NT2/D1 (cell line): ENCODE measurements around the gene CSF3R.

Experiments used
- DNase-seq: peaks from one replicate; pipeline ENCODE4 v3.0.0-alpha.2; 2011; ENCODE audit warnings: low read depth, low spot score
- H3K27me3 ChIP-seq: 2 replicates; pipeline ENCODE4 v1.6.0; 2011; ENCODE audit warnings: mild to moderate bottlenecking; ENCODE audit not compliant: insufficient read length, insufficient read depth
- H3K36me3 ChIP-seq: 2 replicates; pipeline ENCODE4 v1.6.1; 2011; ENCODE audit warnings: mild to moderate bottlenecking, low read length, mixed read lengths; ENCODE audit not compliant: insufficient read depth, insufficient read length
- H3K4me1 ChIP-seq: 2 replicates; pipeline ENCODE4 v1.5.1; 2011; ENCODE audit not compliant: insufficient read depth, insufficient read length
- H3K4me3 ChIP-seq: 2 replicates; pipeline ENCODE4 v1.5.1; 2011; ENCODE audit warnings: low read depth; ENCODE audit not compliant: insufficient read length
- H3K9ac ChIP-seq: 2 replicates; pipeline ENCODE4 v1.6.0; 2011; ENCODE audit warnings: low read depth; ENCODE audit not compliant: insufficient read length
- H3K9me3 ChIP-seq: 2 replicates; pipeline ENCODE4 v1.5.1; 2011; ENCODE audit warnings: mild to moderate bottlenecking, low read length; ENCODE audit not compliant: insufficient read depth
- SUZ12 ChIP-seq: IDR thresholded peaks from 2 replicates; pipeline ENCODE4 v1.6.1; 2011; ENCODE audit not compliant: insufficient read length, insufficient read depth; ENCODE audit errors: extremely low read depth
- YY1 ChIP-seq: IDR thresholded peaks from 2 replicates; pipeline ENCODE4 v1.6.1; 2011; ENCODE audit not compliant: insufficient read length, insufficient read depth
- ZNF274 ChIP-seq: IDR thresholded peaks from 2 replicates; pipeline ENCODE4 v1.6.1; 2011; ENCODE audit warnings: mild to moderate bottlenecking, low read depth, low read length

Gene CSF3R

DNA sequence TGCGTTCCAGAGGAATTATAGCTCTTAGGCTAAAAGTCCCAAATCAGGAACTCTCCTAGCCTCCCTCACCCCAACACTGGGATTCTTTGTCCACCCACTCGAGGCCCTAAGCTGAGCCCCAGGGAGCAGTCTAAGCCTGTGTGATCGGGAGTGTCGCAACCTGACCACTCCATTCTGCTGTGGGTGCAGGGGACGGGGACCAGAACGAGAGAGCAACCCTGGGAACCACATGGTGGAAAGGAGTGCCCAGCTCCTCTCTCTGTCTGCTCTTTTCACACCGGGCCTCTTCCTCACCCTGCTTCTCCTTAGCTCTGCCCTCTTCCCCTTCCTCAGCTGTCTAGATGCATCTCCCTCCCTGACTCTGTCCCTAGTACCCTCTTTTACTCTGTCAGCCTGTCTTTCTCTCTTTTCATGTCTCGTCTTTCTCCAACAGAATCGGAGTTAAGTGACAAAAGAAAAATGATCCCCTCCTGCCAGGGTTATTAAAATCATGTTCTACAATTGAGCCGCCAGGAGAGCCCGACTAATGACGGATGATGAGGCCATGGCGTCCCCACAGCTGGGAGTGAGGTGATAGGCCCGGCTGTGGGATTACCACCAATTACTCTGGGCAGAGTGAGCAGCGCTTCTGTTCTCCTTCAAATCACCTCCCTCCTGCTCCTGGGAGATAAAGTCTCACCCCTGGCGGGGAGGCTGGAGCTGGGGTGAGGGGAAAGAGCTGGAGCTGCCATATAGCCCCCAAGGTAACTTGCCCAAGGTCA lies 34.5 kb upstream of the CSF3R start:
- peaks cover 2% of the 10 kb centered on the region for H3K27me3 ChIP-seq
- H3K4me1 ChIP-seq = peaks cover 24% of the 10 kb centered on the region
- no peaks in the 10 kb centered on the region for H3K36me3 ChIP-seq
- H3K4me3 ChIP-seq = no peak overlapping the region
- no peaks in the 10 kb centered on the region for H3K9me3 ChIP-seq
- no peak for DNase-seq
- H3K9ac ChIP-seq = peak overlapping the region; percentile 57
- TF ChIP-seq ZNF274 (no peak), YY1 (no peak), SUZ12 (no peak)

DNA sequence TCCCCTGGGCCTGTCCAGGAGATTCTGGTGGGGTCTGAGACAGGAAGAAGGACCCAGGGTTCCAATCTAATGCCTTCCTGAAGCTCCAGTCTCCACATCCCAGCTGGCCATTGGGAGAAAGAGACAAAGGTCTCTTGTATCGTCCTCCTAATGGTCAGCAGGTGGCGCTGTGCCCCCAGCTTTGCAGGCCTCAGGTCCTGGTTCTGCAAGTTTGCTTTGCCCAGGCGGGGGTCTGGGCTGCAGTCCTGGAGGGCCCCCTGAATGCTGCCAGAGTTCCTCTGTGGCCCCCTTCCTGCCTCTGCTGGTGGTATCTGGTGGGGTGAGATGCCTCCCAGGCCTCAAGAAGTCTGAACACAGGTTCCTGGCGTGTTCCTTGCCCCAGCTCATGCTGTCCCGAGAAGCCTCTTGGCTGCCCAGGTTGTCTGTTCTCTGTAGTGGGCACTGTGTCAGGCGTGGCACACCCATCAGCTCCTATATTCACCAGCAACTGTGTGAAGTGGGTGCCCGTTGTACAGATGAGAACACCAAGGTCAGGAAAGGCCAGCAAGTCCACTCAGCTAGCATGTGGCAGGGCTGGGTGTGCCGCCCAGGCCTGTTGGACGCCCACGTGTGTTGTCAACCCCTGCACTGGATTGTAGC lies 33.8 kb upstream of the CSF3R start:
- Histone ChIP-seq H3K4me1 (peaks cover 24% of the 10 kb centered on the region), H3K9me3 (no peaks in the 10 kb centered on the region), H3K4me3 (no peak overlapping the region), H3K9ac (peak overlapping the region; percentile 57), H3K27me3 (no peaks in the 10 kb centered on the region), H3K36me3 (no peaks in the 10 kb centered on the region)
- peak; percentile 76 for DNase-seq
- TF ChIP-seq SUZ12 (no peak), ZNF274 (no peak), YY1 (no peak)

DNA sequence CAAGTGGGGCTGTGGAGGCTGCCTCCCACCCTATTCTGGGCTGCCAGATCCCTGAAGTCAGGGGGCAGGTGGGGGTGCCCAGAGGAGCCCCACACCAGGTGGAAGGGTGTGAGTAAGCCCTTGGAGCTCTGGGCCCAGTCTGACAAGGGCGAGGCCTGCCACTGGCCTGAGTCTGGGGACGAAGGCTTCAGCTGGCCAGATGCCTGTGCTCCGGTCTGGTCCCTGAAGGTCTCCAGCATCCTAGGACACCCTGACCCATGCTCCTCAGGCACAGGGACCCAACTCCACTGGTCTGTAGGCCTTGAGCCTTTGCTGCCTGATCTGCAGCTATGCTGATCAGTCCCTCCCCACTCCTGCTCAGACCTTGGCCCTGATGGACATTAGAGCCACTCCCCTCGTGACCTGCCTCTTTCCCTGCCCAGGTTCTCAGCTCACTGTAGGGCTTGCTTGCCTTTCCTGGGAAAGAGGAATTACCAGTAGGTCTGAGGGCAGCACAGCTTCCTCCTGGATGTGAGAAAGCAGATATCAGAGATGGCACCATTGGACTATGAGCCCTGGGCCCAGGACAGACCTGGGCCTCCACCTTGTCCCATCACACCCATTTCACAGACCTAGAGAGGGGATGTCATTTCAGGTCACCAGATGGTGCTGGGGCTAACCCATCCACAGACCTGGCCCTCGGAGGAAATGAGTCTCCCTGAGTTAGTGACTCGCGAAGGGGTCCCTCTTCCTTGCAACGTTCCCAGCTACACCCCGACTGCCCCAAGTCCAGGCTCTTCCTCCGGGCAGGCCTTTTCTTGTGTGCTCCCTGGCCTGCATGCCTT lies 32.8 kb upstream of the CSF3R start:
- H3K9me3 ChIP-seq = no peaks in the 10 kb centered on the region
- DNase-seq = no peak
- no peak overlapping the region for H3K9ac ChIP-seq
- no peaks in the 10 kb centered on the region for H3K36me3 ChIP-seq
- H3K4me3 ChIP-seq = no peak overlapping the region
- no peak for TF ChIP-seq SUZ12
- no peak for TF ChIP-seq YY1
- no peak for TF ChIP-seq ZNF274
- peaks cover 21% of the 10 kb centered on the region for H3K4me1 ChIP-seq
- H3K27me3 ChIP-seq = no peaks in the 10 kb centered on the region

DNA sequence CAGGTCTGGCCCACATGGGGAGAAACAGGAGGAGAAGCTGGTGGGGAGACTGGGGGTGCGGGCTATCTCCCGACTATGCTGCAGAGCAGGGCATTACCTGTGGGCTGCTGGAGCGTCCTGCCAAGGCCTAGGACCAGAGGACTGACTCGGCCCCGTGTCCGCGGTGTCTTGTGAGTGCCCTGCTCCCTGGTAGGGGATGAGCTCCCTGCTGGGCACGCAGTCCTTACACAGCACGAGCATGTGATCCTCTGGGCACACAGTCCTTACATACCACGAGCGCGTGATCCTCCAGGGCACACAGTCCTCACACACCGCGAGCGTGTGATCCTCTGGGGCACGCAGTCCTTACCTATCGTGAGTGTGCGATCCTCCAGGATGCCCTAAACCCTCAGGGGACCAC lies 31.8 kb upstream of the CSF3R start:
- DNase-seq = no peak
- no peak for TF ChIP-seq ZNF274
- no peak for TF ChIP-seq SUZ12
- no peak for TF ChIP-seq YY1
- Histone ChIP-seq H3K9me3 (no peaks in the 10 kb centered on the region), H3K4me1 (peaks cover 23% of the 10 kb centered on the region), H3K4me3 (no peak overlapping the region), H3K9ac (peak overlapping the region; percentile 8), H3K36me3 (no peaks in the 10 kb centered on the region), H3K27me3 (no peaks in the 10 kb centered on the region)

DNA sequence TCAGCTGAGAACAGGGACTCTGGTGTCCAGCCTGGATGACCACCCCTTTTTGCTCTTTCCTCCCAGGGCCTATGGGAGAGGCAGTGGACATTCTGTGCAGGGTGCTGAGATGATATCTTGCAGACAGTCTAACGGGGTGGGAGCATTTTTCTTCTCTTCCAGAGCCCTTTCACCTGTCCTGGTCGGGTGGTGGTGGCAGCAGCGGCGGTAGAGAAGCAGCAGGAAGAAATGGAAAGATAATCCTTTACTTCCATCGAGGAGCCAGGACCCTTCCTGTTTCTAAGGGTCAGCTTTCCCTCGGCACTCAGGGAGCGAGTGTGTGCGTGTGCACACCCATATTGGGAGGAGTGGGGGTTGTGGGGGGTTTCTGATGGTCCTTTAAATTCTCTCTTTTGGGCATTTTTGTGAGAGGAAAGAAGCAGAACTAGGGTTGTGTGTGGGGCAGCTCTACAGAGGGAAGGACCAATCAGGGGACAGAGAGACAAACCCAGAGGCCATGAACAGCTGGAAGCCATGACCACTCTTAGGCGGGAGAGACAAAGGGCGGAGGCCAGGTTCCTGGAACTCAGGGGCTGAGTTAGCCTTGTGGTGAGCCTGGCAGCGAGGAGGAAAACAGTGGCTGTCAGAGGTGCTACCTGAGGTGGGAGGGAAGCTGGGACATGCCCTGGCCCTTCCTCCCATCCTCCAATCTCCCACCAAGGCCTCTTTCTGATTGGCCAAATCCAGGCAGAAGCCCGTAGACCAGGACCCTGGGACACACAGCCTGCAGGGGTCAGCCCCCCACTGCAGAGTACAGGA lies 31.2 kb upstream of the CSF3R start:
- no peaks in the 10 kb centered on the region for H3K36me3 ChIP-seq
- H3K27me3 ChIP-seq = no peaks in the 10 kb centered on the region
- peaks cover 23% of the 10 kb centered on the region for H3K4me1 ChIP-seq
- no peak overlapping the region for H3K4me3 ChIP-seq
- no peaks in the 10 kb centered on the region for H3K9me3 ChIP-seq
- TF ChIP-seq ZNF274 = no peak
- no peak for TF ChIP-seq SUZ12
- TF ChIP-seq YY1 = no peak
- H3K9ac ChIP-seq = peak overlapping the region; percentile 8
- no peak for DNase-seq

DNA sequence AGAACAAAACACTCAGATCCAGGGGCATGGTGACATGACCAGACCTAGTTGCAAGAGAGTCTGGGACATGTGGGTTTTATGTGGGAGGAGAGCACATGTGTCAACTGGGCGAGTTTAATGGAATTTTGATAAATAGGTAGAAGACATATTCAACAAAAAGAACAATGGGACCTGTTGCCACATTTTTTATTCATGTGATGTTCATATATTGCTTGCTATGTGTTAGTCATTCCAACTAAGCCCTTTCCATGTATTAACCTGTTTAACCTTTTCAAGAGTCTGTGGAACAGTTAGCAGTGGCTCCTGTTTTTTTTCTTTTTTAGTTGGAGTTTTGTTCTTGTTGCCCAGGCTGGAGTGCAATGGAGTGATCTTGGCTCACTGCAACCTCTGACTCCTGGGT lies 30.1 kb upstream of the CSF3R start:
- Histone ChIP-seq H3K9ac (no peak overlapping the region), H3K4me1 (peaks cover 23% of the 10 kb centered on the region), H3K4me3 (no peak overlapping the region), H3K9me3 (no peaks in the 10 kb centered on the region), H3K36me3 (no peaks in the 10 kb centered on the region), H3K27me3 (no peaks in the 10 kb centered on the region)
- TF ChIP-seq ZNF274 (no peak), YY1 (no peak), SUZ12 (no peak)
- DNase-seq = no peak
